ENCODE data around the gene MYT1. TPM values are rescaled to one million over a fixed set of nuclear protein-coding genes. Genes with fewer than 3 reads are reported as not detected.

Gene MYT1
- total and polyA plus RNA-seq, 2 of the 13 experiments (the other 11 are each of a cell fraction or from before 2014, with no cell fraction given): 0.58 to 2.5 TPM

GRCh38 chr20:64234291-64234791 lies 70.1 kb downstream of the MYT1 start (continued):
- no peak for TF ChIP-seq STAT6 (CRISPR knock-in tag; IDR thresholded peaks at IDR 0.05; ENCODE audit: borderline replicate concordance)
- no peak for TF ChIP-seq FOXO1 (CRISPR knock-in tag; IDR thresholded peaks at IDR 0.05)
- TF ChIP-seq, protein P1, sequence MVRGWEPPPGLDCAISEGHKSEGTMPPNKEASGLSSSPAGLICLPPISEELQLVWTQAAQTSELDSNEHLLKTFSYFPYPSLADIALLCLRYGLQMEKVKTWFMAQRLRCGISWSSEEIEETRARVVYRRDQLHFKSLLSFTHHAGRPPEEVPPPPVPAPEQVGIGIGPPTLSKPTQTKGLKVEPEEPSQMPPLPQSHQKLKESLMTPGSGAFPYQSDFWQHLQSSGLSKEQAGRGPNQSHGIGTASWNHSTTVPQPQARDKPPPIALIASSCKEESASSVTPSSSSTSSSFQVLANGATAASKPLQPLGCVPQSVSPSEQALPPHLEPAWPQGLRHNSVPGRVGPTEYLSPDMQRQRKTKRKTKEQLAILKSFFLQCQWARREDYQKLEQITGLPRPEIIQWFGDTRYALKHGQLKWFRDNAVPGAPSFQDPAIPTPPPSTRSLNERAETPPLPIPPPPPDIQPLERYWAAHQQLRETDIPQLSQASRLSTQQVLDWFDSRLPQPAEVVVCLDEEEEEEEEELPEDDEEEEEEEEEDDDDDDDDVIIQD (CRISPR knock-in tag; IDR thresholded peaks at IDR 0.05; ENCODE audit: low read depth): no peak
- TF ChIP-seq ARNTL (CRISPR knock-in tag; IDR thresholded peaks at IDR 0.05): peak; percentile 57; the same call in 1 of the 2 replicates
- TF ChIP-seq ESRRA (CRISPR knock-in tag; IDR thresholded peaks at IDR 0.05; ENCODE audit: low read depth): peak; percentile 97
- TF ChIP-seq ZNF572 (CRISPR knock-in tag; IDR thresholded peaks at IDR 0.05): no peak
- TF ChIP-seq GATAD2A (CRISPR knock-in tag; IDR thresholded peaks at IDR 0.05): no peak
- no peak for TF ChIP-seq ZNF496 (CRISPR knock-in tag; IDR thresholded peaks at IDR 0.05; ENCODE audit: insufficient replicate concordance)
- no peak for TF ChIP-seq SMC3 (IDR thresholded peaks at IDR 0.05; ENCODE audit: low read length)
- TF ChIP-seq, protein P2, sequence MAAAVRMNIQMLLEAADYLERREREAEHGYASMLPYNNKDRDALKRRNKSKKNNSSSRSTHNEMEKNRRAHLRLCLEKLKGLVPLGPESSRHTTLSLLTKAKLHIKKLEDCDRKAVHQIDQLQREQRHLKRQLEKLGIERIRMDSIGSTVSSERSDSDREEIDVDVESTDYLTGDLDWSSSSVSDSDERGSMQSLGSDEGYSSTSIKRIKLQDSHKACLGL (CRISPR knock-in tag; IDR thresholded peaks at IDR 0.05): 0 out of 2 replicates have a peak, but pooled peaks have one; percentile 50
- TF ChIP-seq, protein P3, sequence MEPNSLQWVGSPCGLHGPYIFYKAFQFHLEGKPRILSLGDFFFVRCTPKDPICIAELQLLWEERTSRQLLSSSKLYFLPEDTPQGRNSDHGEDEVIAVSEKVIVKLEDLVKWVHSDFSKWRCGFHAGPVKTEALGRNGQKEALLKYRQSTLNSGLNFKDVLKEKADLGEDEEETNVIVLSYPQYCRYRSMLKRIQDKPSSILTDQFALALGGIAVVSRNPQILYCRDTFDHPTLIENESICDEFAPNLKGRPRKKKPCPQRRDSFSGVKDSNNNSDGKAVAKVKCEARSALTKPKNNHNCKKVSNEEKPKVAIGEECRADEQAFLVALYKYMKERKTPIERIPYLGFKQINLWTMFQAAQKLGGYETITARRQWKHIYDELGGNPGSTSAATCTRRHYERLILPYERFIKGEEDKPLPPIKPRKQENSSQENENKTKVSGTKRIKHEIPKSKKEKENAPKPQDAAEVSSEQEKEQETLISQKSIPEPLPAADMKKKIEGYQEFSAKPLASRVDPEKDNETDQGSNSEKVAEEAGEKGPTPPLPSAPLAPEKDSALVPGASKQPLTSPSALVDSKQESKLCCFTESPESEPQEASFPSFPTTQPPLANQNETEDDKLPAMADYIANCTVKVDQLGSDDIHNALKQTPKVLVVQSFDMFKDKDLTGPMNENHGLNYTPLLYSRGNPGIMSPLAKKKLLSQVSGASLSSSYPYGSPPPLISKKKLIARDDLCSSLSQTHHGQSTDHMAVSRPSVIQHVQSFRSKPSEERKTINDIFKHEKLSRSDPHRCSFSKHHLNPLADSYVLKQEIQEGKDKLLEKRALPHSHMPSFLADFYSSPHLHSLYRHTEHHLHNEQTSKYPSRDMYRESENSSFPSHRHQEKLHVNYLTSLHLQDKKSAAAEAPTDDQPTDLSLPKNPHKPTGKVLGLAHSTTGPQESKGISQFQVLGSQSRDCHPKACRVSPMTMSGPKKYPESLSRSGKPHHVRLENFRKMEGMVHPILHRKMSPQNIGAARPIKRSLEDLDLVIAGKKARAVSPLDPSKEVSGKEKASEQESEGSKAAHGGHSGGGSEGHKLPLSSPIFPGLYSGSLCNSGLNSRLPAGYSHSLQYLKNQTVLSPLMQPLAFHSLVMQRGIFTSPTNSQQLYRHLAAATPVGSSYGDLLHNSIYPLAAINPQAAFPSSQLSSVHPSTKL (CRISPR knock-in tag; IDR thresholded peaks at IDR 0.05): peak; percentile 11; the same call in 1 of the 2 replicates
- TF ChIP-seq HCFC1 (IDR thresholded peaks at IDR 0.05; ENCODE audit: low read depth, low read length): no peak
- TF ChIP-seq REPIN1 (CRISPR knock-in tag; IDR thresholded peaks at IDR 0.05; ENCODE audit: borderline replicate concordance, low read depth): peak; percentile 67
- no peak for TF ChIP-seq MYNN (CRISPR knock-in tag; IDR thresholded peaks at IDR 0.05; ENCODE audit: low read depth)
- no peak for TF ChIP-seq ATF1 (CRISPR knock-in tag; IDR thresholded peaks at IDR 0.05)
- 0 out of 2 replicates have a peak, but pooled peaks have one; percentile 56 for TF ChIP-seq ZNF713 (CRISPR knock-in tag; IDR thresholded peaks at IDR 0.05)
- TF ChIP-seq SETDB1 (CRISPR knock-in tag; IDR thresholded peaks at IDR 0.05; ENCODE audit: borderline replicate concordance): no peak
- TF ChIP-seq ZNF567 (CRISPR knock-in tag; IDR thresholded peaks at IDR 0.05; ENCODE audit: borderline replicate concordance): peak; percentile 81; the same call in 1 of the 2 replicates

Measured in HepG2 (cell line).